ENCODE results near the gene RALY. TPM values are rescaled to one million over a fixed set of nuclear protein-coding genes. Genes with fewer than 3 reads are reported as not detected.

The RALY gene
- polyA plus RNA-seq, 1 donor from 2014 or later: 221 TPM

- Histone ChIP-seq H3K9me3 (ENCODE audit: low read length) (no peaks in the 10 kb centered on the region), H3K4me2 (ENCODE audit: low read length) (no peak overlapping the region), H3K36me3 (ENCODE audit: insufficient read depth, low read length) (no peaks in the 10 kb centered on the region), H3K79me2 (replicated peaks; ENCODE audit: insufficient read depth, low read length) (peaks cover 18% of the 10 kb centered on the region), H3K27me3 (ENCODE audit: insufficient read depth, low read depth, low read length) (no peaks in the 10 kb centered on the region), H4K20me1 (ENCODE audit: insufficient read depth) (no peaks in the 10 kb centered on the region), H3F3A (ENCODE audit: insufficient read depth, low read length, poor library complexity, severe bottlenecking) (no peaks in the 10 kb centered on the region), H2AFZ (ENCODE audit: low read depth, low read length) (no peak overlapping the region), H3K4me3 (ENCODE audit: low read length) (no peak overlapping the region), H3K27ac (ENCODE audit: low read length) (no peak overlapping the region), H3K9me2 (ENCODE audit: insufficient read depth, low read length) (no peaks in the 10 kb centered on the region), H3K9ac (ENCODE audit: low read length) (no peak overlapping the region)
- no peak for TF ChIP-seq POLR2AphosphoS5 (IDR thresholded peaks at IDR 0.05)
- no peak for TF ChIP-seq RAD21 (conservative IDR thresholded peaks at IDR 0.05)
- no peak for TF ChIP-seq MXI1 (conservative IDR thresholded peaks at IDR 0.05; ENCODE audit: poor library complexity, severe bottlenecking)
- no peak for TF ChIP-seq EP300 (conservative IDR thresholded peaks at IDR 0.05; ENCODE audit: poor library complexity, severe bottlenecking)
- no peak for TF ChIP-seq EZH2 (IDR thresholded peaks at IDR 0.05; ENCODE audit: borderline replicate concordance, insufficient read depth, low read length, poor library complexity, severe bottlenecking)
- no peak for TF ChIP-seq SMC3 (conservative IDR thresholded peaks at IDR 0.05; ENCODE audit: poor library complexity)
- TF ChIP-seq TAF1 (IDR thresholded peaks at IDR 0.05; ENCODE audit: low read depth): no peak
- no peak for TF ChIP-seq REST (IDR thresholded peaks at IDR 0.05; ENCODE audit: borderline replicate concordance)
- TF ChIP-seq CTCF (IDR thresholded peaks at IDR 0.05; ENCODE audit: poor library complexity, severe bottlenecking): no peak
Observed at GRCh38 chr20:34114809-34115208, 121.1 kb downstream of the RALY start.

GRCh38 chr20:34115232-34115631 lies 121.5 kb downstream of the RALY start:
- TF ChIP-seq TAF1 (IDR thresholded peaks at IDR 0.05; ENCODE audit: low read depth) (no peak), EZH2 (IDR thresholded peaks at IDR 0.05; ENCODE audit: borderline replicate concordance, insufficient read depth, low read length, poor library complexity, severe bottlenecking) (no peak), REST (IDR thresholded peaks at IDR 0.05; ENCODE audit: borderline replicate concordance) (no peak), EP300 (conservative IDR thresholded peaks at IDR 0.05; ENCODE audit: poor library complexity, severe bottlenecking) (no peak), CTCF (IDR thresholded peaks at IDR 0.05; ENCODE audit: poor library complexity, severe bottlenecking) (no peak), RAD21 (conservative IDR thresholded peaks at IDR 0.05) (no peak), MXI1 (conservative IDR thresholded peaks at IDR 0.05; ENCODE audit: poor library complexity, severe bottlenecking) (no peak), POLR2AphosphoS5 (IDR thresholded peaks at IDR 0.05) (no peak), SMC3 (conservative IDR thresholded peaks at IDR 0.05; ENCODE audit: poor library complexity) (no peak)
- H3K27me3 ChIP-seq (ENCODE audit: insufficient read depth, low read depth, low read length): no peaks in the 10 kb centered on the region
- no peaks in the 10 kb centered on the region for H3K9me3 ChIP-seq (ENCODE audit: low read length)

More at GRCh38 chr20:34115232-34115631, 121.5 kb downstream of the RALY start:
- H2AFZ ChIP-seq (ENCODE audit: low read depth, low read length): no peak overlapping the region
- no peaks in the 10 kb centered on the region for H4K20me1 ChIP-seq (ENCODE audit: insufficient read depth)
- no peaks in the 10 kb centered on the region for H3F3A ChIP-seq (ENCODE audit: insufficient read depth, low read length, poor library complexity, severe bottlenecking)
- H3K9ac ChIP-seq (ENCODE audit: low read length): no peak overlapping the region
- H3K36me3 ChIP-seq (ENCODE audit: insufficient read depth, low read length): no peaks in the 10 kb centered on the region
- H3K79me2 ChIP-seq (replicated peaks; ENCODE audit: insufficient read depth, low read length): peaks cover 15% of the 10 kb centered on the region
- H3K4me2 ChIP-seq (ENCODE audit: low read length): no peak overlapping the region
- H3K27ac ChIP-seq (ENCODE audit: low read length): no peak overlapping the region
- no peaks in the 10 kb centered on the region for H3K9me2 ChIP-seq (ENCODE audit: insufficient read depth, low read length)
- H3K4me3 ChIP-seq (ENCODE audit: low read length): no peak overlapping the region
